ENCODE results near the gene ZFYVE9.

DNA sequence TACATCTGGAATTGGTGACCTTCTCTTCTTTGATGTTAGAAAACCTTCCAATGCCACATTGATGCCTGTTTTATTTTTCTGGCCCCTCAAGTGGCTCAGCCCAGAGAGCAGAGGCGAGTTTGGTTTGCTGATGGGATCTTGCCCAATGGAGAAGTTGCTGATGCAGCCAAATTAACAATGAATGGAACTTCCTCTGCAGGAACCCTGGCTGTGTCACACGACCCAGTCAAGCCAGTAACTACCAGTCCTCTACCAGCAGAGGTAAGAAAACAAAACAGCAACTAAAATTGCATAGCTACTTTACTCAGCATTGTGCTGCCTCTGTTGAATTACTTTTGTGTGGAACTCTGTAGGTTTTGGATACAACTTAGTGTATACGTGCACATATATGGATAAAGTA is 126.5 kb downstream of the ZFYVE9 start:
- no peak for TF ChIP-seq TCF7L2 (IDR thresholded peaks at IDR 0.05; ENCODE audit: low read depth, low read length)
- TF ChIP-seq, protein P1, sequence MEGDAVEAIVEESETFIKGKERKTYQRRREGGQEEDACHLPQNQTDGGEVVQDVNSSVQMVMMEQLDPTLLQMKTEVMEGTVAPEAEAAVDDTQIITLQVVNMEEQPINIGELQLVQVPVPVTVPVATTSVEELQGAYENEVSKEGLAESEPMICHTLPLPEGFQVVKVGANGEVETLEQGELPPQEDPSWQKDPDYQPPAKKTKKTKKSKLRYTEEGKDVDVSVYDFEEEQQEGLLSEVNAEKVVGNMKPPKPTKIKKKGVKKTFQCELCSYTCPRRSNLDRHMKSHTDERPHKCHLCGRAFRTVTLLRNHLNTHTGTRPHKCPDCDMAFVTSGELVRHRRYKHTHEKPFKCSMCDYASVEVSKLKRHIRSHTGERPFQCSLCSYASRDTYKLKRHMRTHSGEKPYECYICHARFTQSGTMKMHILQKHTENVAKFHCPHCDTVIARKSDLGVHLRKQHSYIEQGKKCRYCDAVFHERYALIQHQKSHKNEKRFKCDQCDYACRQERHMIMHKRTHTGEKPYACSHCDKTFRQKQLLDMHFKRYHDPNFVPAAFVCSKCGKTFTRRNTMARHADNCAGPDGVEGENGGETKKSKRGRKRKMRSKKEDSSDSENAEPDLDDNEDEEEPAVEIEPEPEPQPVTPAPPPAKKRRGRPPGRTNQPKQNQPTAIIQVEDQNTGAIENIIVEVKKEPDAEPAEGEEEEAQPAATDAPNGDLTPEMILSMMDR (IDR thresholded peaks at IDR 0.05) = no peak
- TF ChIP-seq POLR2AphosphoS5 (IDR thresholded peaks at IDR 0.05; ENCODE audit: low read depth, low read length) = no peak
- no peak for TF ChIP-seq SIN3A (IDR thresholded peaks at IDR 0.05; ENCODE audit: borderline replicate concordance, insufficient read depth, low read depth, low read length)
- TF ChIP-seq, protein P2, sequence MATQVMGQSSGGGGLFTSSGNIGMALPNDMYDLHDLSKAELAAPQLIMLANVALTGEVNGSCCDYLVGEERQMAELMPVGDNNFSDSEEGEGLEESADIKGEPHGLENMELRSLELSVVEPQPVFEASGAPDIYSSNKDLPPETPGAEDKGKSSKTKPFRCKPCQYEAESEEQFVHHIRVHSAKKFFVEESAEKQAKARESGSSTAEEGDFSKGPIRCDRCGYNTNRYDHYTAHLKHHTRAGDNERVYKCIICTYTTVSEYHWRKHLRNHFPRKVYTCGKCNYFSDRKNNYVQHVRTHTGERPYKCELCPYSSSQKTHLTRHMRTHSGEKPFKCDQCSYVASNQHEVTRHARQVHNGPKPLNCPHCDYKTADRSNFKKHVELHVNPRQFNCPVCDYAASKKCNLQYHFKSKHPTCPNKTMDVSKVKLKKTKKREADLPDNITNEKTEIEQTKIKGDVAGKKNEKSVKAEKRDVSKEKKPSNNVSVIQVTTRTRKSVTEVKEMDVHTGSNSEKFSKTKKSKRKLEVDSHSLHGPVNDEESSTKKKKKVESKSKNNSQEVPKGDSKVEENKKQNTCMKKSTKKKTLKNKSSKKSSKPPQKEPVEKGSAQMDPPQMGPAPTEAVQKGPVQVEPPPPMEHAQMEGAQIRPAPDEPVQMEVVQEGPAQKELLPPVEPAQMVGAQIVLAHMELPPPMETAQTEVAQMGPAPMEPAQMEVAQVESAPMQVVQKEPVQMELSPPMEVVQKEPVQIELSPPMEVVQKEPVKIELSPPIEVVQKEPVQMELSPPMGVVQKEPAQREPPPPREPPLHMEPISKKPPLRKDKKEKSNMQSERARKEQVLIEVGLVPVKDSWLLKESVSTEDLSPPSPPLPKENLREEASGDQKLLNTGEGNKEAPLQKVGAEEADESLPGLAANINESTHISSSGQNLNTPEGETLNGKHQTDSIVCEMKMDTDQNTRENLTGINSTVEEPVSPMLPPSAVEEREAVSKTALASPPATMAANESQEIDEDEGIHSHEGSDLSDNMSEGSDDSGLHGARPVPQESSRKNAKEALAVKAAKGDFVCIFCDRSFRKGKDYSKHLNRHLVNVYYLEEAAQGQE (IDR thresholded peaks at IDR 0.05; ENCODE audit: insufficient read depth in 1 of 2, low read depth in 2 of 2, low read length in 1 of 2) = no peak
